GM10248 (cell line): Measurements from ENCODE around the gene C1orf105.

Source experiments
- CTCF ChIA-PET: fragments of 300-600 bp; sonication (Branson Sonifier 250); formaldehyde crosslinking; extraction: SDS; loops from one replicate; lab custom pipeline; 2021; ENCODE audit warnings: antibody characterized with exemption; lab: Yijun Ruan, JAX
- POLR2A ChIA-PET: fragments of 350-650 bp; sonication (Branson Sonifier 250); formaldehyde crosslinking; extraction: SDS; loops from one replicate; lab custom pipeline; 2020; ENCODE audit warnings: antibody characterized with exemption; lab: Yijun Ruan, JAX
- DNase-seq: peaks from one replicate; pipeline ENCODE4 v3.0.0; 2012; ENCODE audit errors: extremely low spot score
- TF ChIP-seq, protein P1 (sequence below): IDR thresholded peaks from 2 replicates; pipeline ENCODE4 v1.5.1; 2012; ENCODE audit warnings: mild to moderate bottlenecking, low read depth; ENCODE audit errors: extremely low read depth, missing control alignments, control extremely low read depth

C1orf105 gene

DNA sequence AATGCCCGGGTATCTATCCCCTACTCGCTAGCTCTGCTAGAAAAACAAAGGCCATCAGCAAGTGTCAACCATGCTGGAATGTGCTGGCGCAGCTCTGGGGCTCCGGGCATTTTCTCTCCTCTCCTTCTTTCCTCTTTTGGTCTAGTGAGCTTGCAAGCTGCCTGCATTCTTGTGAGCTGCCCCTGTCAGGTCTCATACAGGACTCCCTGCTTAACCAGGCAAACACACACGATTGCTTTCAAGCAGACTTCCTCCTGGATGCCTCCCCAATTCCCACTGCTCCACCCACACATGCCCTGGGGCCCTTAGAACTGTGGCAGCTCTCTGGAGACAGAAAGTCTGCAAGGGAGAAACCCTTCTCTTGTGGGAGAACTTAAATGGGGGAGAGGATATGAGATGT, 76.7 kb downstream of the C1orf105 start:
- ChIA-PET POLR2A (no interaction called here), CTCF (interaction anchor here (0.9 to 1.6 kb wide), 4 partner anchors 8 to 54 kb away, joined by 3 to 5 read pairs (median 3); partner anchors contain the start of gene PIGC)
- DNase-seq = no peak
- TF ChIP-seq, protein P1, sequence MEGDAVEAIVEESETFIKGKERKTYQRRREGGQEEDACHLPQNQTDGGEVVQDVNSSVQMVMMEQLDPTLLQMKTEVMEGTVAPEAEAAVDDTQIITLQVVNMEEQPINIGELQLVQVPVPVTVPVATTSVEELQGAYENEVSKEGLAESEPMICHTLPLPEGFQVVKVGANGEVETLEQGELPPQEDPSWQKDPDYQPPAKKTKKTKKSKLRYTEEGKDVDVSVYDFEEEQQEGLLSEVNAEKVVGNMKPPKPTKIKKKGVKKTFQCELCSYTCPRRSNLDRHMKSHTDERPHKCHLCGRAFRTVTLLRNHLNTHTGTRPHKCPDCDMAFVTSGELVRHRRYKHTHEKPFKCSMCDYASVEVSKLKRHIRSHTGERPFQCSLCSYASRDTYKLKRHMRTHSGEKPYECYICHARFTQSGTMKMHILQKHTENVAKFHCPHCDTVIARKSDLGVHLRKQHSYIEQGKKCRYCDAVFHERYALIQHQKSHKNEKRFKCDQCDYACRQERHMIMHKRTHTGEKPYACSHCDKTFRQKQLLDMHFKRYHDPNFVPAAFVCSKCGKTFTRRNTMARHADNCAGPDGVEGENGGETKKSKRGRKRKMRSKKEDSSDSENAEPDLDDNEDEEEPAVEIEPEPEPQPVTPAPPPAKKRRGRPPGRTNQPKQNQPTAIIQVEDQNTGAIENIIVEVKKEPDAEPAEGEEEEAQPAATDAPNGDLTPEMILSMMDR = no peak

DNA sequence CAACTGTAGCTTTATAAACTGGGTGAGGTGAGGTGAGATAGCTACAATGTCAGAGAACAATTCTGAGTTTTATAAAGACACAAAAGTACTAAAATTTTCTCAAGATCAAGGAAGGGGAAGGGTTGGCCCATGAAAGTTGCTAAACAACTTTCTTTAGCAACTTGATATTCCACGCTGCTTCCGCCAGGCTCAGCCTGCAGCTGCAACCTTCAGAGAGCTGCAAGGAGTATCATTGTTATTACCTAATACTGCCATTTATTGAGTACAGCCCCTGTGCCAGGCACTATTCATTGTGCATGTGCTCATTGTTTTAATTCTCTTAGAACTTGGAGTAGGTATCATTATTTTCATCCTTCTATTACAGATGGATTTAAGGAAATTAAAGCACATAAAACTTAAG, 78.4 kb downstream of the C1orf105 start:
- POLR2A ChIA-PET = no interaction called here
- TF ChIP-seq, protein P1 = no peak
- CTCF ChIA-PET = interaction anchor here (1.0 kb wide), 1 partner anchor 13 kb away, joined by 3 read pairs; no protein-coding TSS in a partner anchor
- DNase-seq = no peak

DNA sequence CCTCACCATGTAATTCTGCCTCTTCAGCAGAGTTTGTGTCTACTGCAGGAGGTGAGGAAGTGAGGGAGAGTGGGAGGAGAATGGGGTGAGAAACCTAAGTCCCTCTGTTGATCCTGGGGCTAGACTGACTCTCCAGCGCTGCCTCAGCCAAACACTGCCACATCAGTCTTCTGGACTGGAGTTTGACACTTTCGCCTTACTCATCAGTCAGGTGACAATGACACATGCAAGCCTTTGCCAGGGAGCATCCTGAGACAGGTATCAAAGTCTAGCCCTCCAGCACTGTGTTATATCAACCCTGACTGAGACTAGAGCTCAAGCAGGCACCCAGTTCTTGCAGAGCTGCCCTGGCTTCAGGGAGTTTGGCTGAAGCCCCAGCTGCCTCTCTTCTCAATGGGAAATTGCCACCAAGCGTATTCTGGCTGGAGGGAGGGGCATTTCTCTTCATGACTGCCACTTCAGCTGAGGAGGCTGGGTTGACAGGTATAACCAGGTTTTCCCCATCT, 79.2 kb downstream of the C1orf105 start:
- TF ChIP-seq, protein P1 = no peak
- no peak for DNase-seq
- ChIA-PET POLR2A (no interaction called here), CTCF (interaction anchor here (1.9 kb wide), 1 partner anchor 12 kb away, joined by 5 read pairs; no protein-coding TSS in a partner anchor)

GRCh38 chr1:172500207-172500606, 79.7 kb downstream of the C1orf105 start:
- TF ChIP-seq, protein P1 = no peak
- DNase-seq = no peak
- ChIA-PET POLR2A (no interaction called here), CTCF (interaction anchor here (1.9 kb wide), 1 partner anchor 13 kb away, joined by 5 read pairs; no protein-coding TSS in a partner anchor)

- no peak for DNase-seq
- TF ChIP-seq, protein P1 = no peak
- ChIA-PET CTCF (interaction anchor here (1.1 to 1.3 kb wide), 3 partner anchors 10 to 109 kb away, joined by 3 read pairs; no protein-coding TSS in a partner anchor), POLR2A (no interaction called here)
Observed at GRCh38 chr1:172507741-172508140, 87.3 kb downstream of the C1orf105 start.

DNA sequence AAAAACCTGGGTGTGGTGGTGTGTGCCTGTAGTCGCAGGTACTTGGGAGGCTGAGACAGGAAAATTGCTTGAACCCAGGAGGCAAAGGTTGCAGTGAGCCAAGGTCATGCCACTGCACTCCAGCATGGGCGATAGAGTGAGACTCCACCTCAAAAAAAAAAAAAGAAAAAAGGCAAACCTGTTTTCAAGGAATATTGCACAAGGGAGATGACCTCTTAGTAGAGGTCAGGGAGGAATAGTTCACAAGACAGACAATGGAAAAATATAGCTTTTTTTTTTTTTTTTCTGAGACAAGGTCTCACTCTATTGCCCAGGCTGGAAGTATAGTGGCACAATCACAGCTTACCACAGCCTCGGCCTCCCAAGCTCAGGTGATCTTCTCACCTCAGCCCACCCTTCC, 90.0 kb downstream of the C1orf105 start:
- TF ChIP-seq, protein P1 = no peak
- CTCF ChIA-PET = interaction anchor here (0.6 kb wide), 1 partner anchor 51 kb away, joined by 3 read pairs; no protein-coding TSS in a partner anchor
- no peak for DNase-seq
- POLR2A ChIA-PET = no interaction called here

- no peak for DNase-seq
- POLR2A ChIA-PET = no interaction called here
- CTCF ChIA-PET = no interaction called here
- TF ChIP-seq, protein P1 = no peak
Observed at GRCh38 chr1:172512591-172512990, 92.1 kb downstream of the C1orf105 start.
